Panc1 (cell line): ENCODE measurements around the gene SLC7A11. TPM values are rescaled to one million over a fixed set of nuclear protein-coding genes. Genes with fewer than 3 reads are reported as not detected.

Source experiments
- ATAC-seq: fragments of 200-7000 bp; cut with Tn5 transposase; 2 replicates; pipeline ENCODE4 v1.9.1; 2020; ENCODE audit warnings: mild to moderate bottlenecking, moderate library complexity
- BruUV-seq: library from RNA; stranded (reverse); fragments of 400-500 nt; replicated peaks from 2 replicates; lab custom pipeline; 2021; lab: Mats Ljungman, UMichigan
- CTCF ChIA-PET: fragments of 300-600 bp; sonication (Branson Sonifier 250); formaldehyde crosslinking; loops from one replicate; lab custom pipeline; 2022; ENCODE audit warnings: antibody characterized with exemption; lab: Charles Lee
- POLR2A ChIA-PET: fragments of 300-600 bp; sonication (Branson Sonifier 250); formaldehyde crosslinking; loops from one replicate; lab custom pipeline; 2022; ENCODE audit warnings: antibody characterized with exemption; lab: Charles Lee
- DNase-seq: peaks from one replicate; pipeline ENCODE4 v3.0.0-alpha.2; 2010; ENCODE audit warnings: low read depth, low spot score
- H3K27ac ChIP-seq: 2 replicates; pipeline ENCODE4 v1.5.1; 2011; ENCODE audit warnings: mild to moderate bottlenecking, low read length, inconsistent platforms
- H3K27me3 ChIP-seq: fragments of 200-500 bp; sonication (Bioruptor generic); 2 replicates; pipeline ENCODE4 v1.6.0; 2014; ENCODE audit warnings: low read length, inconsistent platforms; ENCODE audit not compliant: control insufficient read depth, insufficient read depth
- H3K36me3 ChIP-seq: fragments of 200-500 bp; sonication (Bioruptor generic); 2 replicates; pipeline ENCODE4 v1.5.1; 2014; ENCODE audit warnings: inconsistent platforms, mild to moderate bottlenecking, low read length, moderate library complexity; ENCODE audit not compliant: control insufficient read depth, insufficient read depth
- H3K4me1 ChIP-seq: 2 replicates; pipeline ENCODE4 v1.5.1; 2011; ENCODE audit warnings: inconsistent platforms, mild to moderate bottlenecking, low read length, moderate library complexity; ENCODE audit not compliant: control insufficient read depth, insufficient read depth
- H3K4me3 ChIP-seq, 2 experiments: 2 replicates each; pipeline ENCODE4 v1.5.1; 2011 to 2012; ENCODE audit warnings: low read depth in 2 of 2, low read length in 2 of 2, mild to moderate bottlenecking in 2 of 2, inconsistent platforms in 1 of 2, moderate library complexity in 1 of 2
- H3K9me3 ChIP-seq: fragments of 200-500 bp; sonication (Bioruptor generic); 2 replicates; pipeline ENCODE4 v1.5.1; 2014; ENCODE audit warnings: low read depth, mild to moderate bottlenecking, inconsistent platforms, low read length, moderate library complexity; ENCODE audit not compliant: control insufficient read depth, insufficient read depth
- CTCF ChIP-seq: fragments of 450-650 bp; IDR thresholded peaks from 2 replicates; pipeline ENCODE4 v1.5.1; 2017; ENCODE audit warnings: mild to moderate bottlenecking
- POLR2AphosphoS5 ChIP-seq: IDR thresholded peaks from 2 replicates; pipeline ENCODE4 v1.6.1; 2012; ENCODE audit warnings: mild to moderate bottlenecking, low read depth, low read length, moderate library complexity
- REST ChIP-seq, 2 experiments: IDR thresholded peaks; 2 replicates each; pipeline ENCODE4 v1.6.1; 2011 to 2012; ENCODE audit warnings: low read depth in 2 of 2, control low read depth in 1 of 2, low read length in 1 of 2, mild to moderate bottlenecking in 1 of 2, moderate library complexity in 1 of 2; ENCODE audit not compliant: insufficient read depth in 1 of 2
- SIN3A ChIP-seq: IDR thresholded peaks from 2 replicates; pipeline ENCODE4 v1.6.1; 2012; ENCODE audit warnings: low read depth, mild to moderate bottlenecking, low read length, moderate library complexity, borderline replicate concordance; ENCODE audit not compliant: insufficient read depth
- TCF7L2 ChIP-seq: IDR thresholded peaks from 2 replicates; pipeline ENCODE4 v1.6.1; 2011; ENCODE audit warnings: mild to moderate bottlenecking, low read depth, low read length, inconsistent platforms
- in situ Hi-C: cut with HindIII; loops from 2 replicates; pipeline ENCODE4 v1.10.0; 2016; ENCODE audit warnings: low sequenced_read_pairs, low pct_unique_long_range_greater_than_20kb
- intact Hi-C: fragments of 100-400 bp; cut with micrococcal nuclease; formaldehyde crosslinking; loops from one replicate; pipeline ENCODE4 v1.10.0; 2022; ENCODE audit not compliant: unreplicated experiment
- total RNA-seq: library from RNA; stranded (reverse); gene quantifications from one replicate; pipeline ENCODE4 v1.2.1, GENCODE V29; 2021; ENCODE audit not compliant: unreplicated experiment

The SLC7A11 gene
- total RNA-seq, 1 experiment from 2014 or later, result 6.4 TPM

DNA sequence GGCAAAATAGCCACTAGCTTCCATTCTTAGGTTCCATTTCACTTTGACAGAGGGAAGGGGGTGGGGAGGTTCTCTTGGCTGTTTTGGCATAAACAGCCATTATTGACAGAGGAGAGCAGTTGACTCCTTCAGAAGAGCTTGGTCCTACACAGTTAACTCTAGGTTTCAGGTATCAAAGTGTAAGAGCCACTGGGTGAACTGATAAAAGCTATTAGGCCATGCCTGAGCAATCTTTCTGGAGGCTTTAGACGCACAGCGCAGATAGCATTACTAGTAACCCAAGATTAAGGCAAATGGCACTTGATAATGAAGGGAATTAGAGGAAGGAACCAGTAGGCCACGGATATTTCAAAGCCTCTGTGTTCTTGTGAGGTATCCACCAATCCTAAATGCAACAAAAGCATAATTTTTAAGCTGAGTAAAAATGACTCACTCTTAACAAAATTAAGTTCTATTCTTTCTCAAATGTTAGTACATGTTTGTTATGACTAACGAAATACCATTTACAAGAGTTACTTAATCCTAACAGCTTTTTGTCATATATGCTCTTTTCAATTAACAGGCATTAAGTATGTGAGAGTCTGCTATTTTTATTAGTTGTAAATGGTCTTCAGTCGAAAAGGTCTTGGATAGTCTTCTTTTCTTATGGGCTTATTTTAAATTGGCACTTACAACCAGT lies 53.6 kb downstream of the SLC7A11 start:
- no peak for TF ChIP-seq TCF7L2
- no peak for TF ChIP-seq POLR2AphosphoS5
- no peak for TF ChIP-seq SIN3A
- TF ChIP-seq CTCF, result no peak
- TF ChIP-seq REST (IDR thresholded peaks at IDR 0.05; ENCODE audit: insufficient read depth in 1 of 2, low read depth in 2 of 2, low read length in 1 of 2), result no peak
- CTCF ChIA-PET, result no interaction called here
- Histone ChIP-seq H3K27ac (no peak overlapping the region), H3K27me3 (no peaks in the 10 kb centered on the region), H3K36me3 (no peaks in the 10 kb centered on the region), H3K4me3 (no peak overlapping the region), H3K9me3 (no peaks in the 10 kb centered on the region), H3K4me1 (no peaks in the 10 kb centered on the region)
- DNase-seq, result no peak
- in situ Hi-C loops (no loop called here), intact Hi-C loops (loop anchor here (10.0 kb wide), 1 partner anchor 686 kb away; no protein-coding TSS in a partner anchor)
- POLR2A ChIA-PET, result no interaction called here
- ATAC-seq, result no peak
- no TSS peak for BruUV-seq

- H3K9me3 ChIP-seq, result no peaks in the 10 kb centered on the region
- ATAC-seq (no peak), DNase-seq (no peak)
- H3K4me3 ChIP-seq, result no peak overlapping the region
- CTCF ChIA-PET, result no interaction called here
- H3K36me3 ChIP-seq, result no peaks in the 10 kb centered on the region
- H3K27ac ChIP-seq, result no peak overlapping the region
- POLR2A ChIA-PET, result no interaction called here
- intact Hi-C loops, result loop anchor here (10.0 kb wide), 1 partner anchor 689 kb away; no protein-coding TSS in a partner anchor
- H3K4me1 ChIP-seq, result no peaks in the 10 kb centered on the region
- TF ChIP-seq REST (IDR thresholded peaks at IDR 0.05; ENCODE audit: insufficient read depth in 1 of 2, low read depth in 2 of 2, low read length in 1 of 2), result no peak
- no peak for TF ChIP-seq TCF7L2
- no peak for TF ChIP-seq SIN3A
- no peak for TF ChIP-seq POLR2AphosphoS5
- no peak for TF ChIP-seq CTCF
- no peaks in the 10 kb centered on the region for H3K27me3 ChIP-seq
- in situ Hi-C loops, result no loop called here
- BruUV-seq, result no TSS peak
Measured at GRCh38 chr4:138185859-138186645, 56.1 kb downstream of the SLC7A11 start.
